GM12878 (cell line): Measurements from ENCODE around the gene OPN1SW. TPM values are rescaled to one million over a fixed set of nuclear protein-coding genes. Genes with fewer than 3 reads are reported as not detected.

Experiments used
- ATAC-seq: fragments of 200-7000 bp; cut with Tn5 transposase; 3 replicates; pipeline ENCODE4 v1.9.1; 2020; ENCODE audit warnings: mild to moderate bottlenecking, moderate library complexity
- BruUV-seq: library from RNA; stranded (reverse); fragments of 400-500 nt; replicated peaks from 2 replicates; lab custom pipeline; 2021; lab: Mats Ljungman, UMichigan
- CTCF ChIA-PET: fragments of 300-600 bp; sonication (Branson Sonifier 250); formaldehyde crosslinking; extraction: SDS; loops from one replicate; lab custom pipeline; 2021; ENCODE audit warnings: inconsistent platforms; lab: Yijun Ruan, JAX
- POLR2A ChIA-PET: fragments of 350-600 bp; formaldehyde crosslinking; extraction: SDS; loops from one replicate; lab custom pipeline; 2021; ENCODE audit warnings: inconsistent platforms; lab: Charles Lee
- RAD21 ChIA-PET: fragments of 300-600 bp; sonication (Branson Sonifier 250); formaldehyde crosslinking; loops from one replicate; lab custom pipeline; 2023; ENCODE audit warnings: antibody characterized with exemption; ENCODE audit not compliant: unreplicated experiment; lab: Charles Lee
- SMC1A ChIA-PET: fragments of 300-600 bp; sonication (Branson Sonifier 250); formaldehyde crosslinking; loops from one replicate; lab custom pipeline; 2023; ENCODE audit not compliant: unreplicated experiment, uncharacterized antibody; lab: Charles Lee
- DNase-seq: peaks from one replicate; pipeline ENCODE4 v3.0.0-alpha.2; 2011; ENCODE audit warnings: low read depth, low spot score
- FAIRE-seq: peaks from 3 replicates; lab custom pipeline; 2011; peaks lifted over from hg19 to GRCh38; lab: Jason Lieb, UNC
- H2AFZ ChIP-seq: 2 replicates; pipeline ENCODE4 v1.6.0; 2011; ENCODE audit warnings: low read depth, low read length, control low read depth; ENCODE audit not compliant: control insufficient read depth
- H3K27ac ChIP-seq: 2 replicates; pipeline ENCODE4 v1.5.1; 2011; ENCODE audit warnings: control low read depth; ENCODE audit not compliant: control insufficient read depth, insufficient read depth
- H3K27me3 ChIP-seq, 2 experiments: replicated peaks in 1 of 2; 2 replicates each; pipeline versions ENCODE4 v1.6.0 to v1.6.1; 2011; ENCODE audit warnings: low read length in 1 of 2; ENCODE audit not compliant: control insufficient read depth in 2 of 2, insufficient read depth in 2 of 2
- H3K36me3 ChIP-seq, 2 experiments: 2 replicates each; pipeline ENCODE4 v1.5.1; 2011; ENCODE audit warnings: low read length in 1 of 2; ENCODE audit not compliant: control insufficient read depth in 2 of 2, insufficient read depth in 2 of 2
- H3K4me1 ChIP-seq: 2 replicates; pipeline ENCODE4 v1.6.1; 2011; ENCODE audit warnings: mild to moderate bottlenecking, low read length, moderate library complexity, mixed read lengths; ENCODE audit not compliant: control insufficient read depth, insufficient read depth
- H3K4me2 ChIP-seq: 2 replicates; pipeline ENCODE4 v1.6.0; 2011; ENCODE audit warnings: control low read depth; ENCODE audit not compliant: control insufficient read depth, insufficient read depth
- H3K4me3 ChIP-seq: fragments of 200-600 bp; sonication (generic); 2 replicates; pipeline ENCODE4 v1.5.1; 2016
- H3K79me2 ChIP-seq: 2 replicates; pipeline ENCODE4 v1.6.0; 2011; ENCODE audit warnings: low read length; ENCODE audit not compliant: control insufficient read depth, insufficient read depth
- H3K9ac ChIP-seq: 2 replicates; pipeline ENCODE4 v1.8.0; 2011; ENCODE audit warnings: low read length, control low read depth, mixed read lengths; ENCODE audit not compliant: control insufficient read depth, insufficient read depth
- H3K9me3 ChIP-seq: replicated peaks from 3 replicates; pipeline ENCODE4 v1.5.1; 2011; ENCODE audit warnings: mild to moderate bottlenecking, low read length; ENCODE audit not compliant: control insufficient read depth, insufficient read depth
- H4K20me1 ChIP-seq: 2 replicates; pipeline ENCODE4 v1.6.0; 2011; ENCODE audit not compliant: control insufficient read depth, insufficient read depth
- CREB1 ChIP-seq: IDR thresholded peaks from 2 replicates; pipeline ENCODE4 v1.6.1; 2012; ENCODE audit warnings: low read depth, mild to moderate bottlenecking, inconsistent platforms
- CREM ChIP-seq: IDR thresholded peaks from 2 replicates; pipeline ENCODE4 v1.6.1; 2014; ENCODE audit warnings: antibody characterized with exemption, low read depth
- E4F1 ChIP-seq: fragments of 450-650 bp; IDR thresholded peaks from 2 replicates; pipeline ENCODE4 v1.6.1; 2018; ENCODE audit warnings: borderline replicate concordance, mild to moderate bottlenecking; ENCODE audit not compliant: partially characterized antibody
- TBL1XR1 ChIP-seq: IDR thresholded peaks from 2 replicates; pipeline ENCODE4 v1.6.1; 2012; ENCODE audit warnings: low read depth, low read length, improper control_type of control experiment
- TCF7 ChIP-seq: IDR thresholded peaks from 2 replicates; pipeline ENCODE4 v1.6.1; 2014; ENCODE audit warnings: antibody characterized with exemption, borderline replicate concordance
- ZBTB11 ChIP-seq: fragments of 450-650 bp; formaldehyde crosslinking; IDR thresholded peaks from 2 replicates; pipeline ENCODE4 v1.5.0; 2022; ENCODE audit warnings: mild to moderate bottlenecking, missing genetic modification characterization
- ZNF207 ChIP-seq: fragments of 450-650 bp; IDR thresholded peaks from 2 replicates; pipeline ENCODE4 v1.6.1; 2014; ENCODE audit warnings: antibody characterized with exemption, mild to moderate bottlenecking, borderline replicate concordance
- ZNF217 ChIP-seq: fragments of 450-650 bp; IDR thresholded peaks from 2 replicates; pipeline ENCODE4 v1.6.1; 2017; ENCODE audit warnings: antibody characterized with exemption, mild to moderate bottlenecking
- WGBS: methylation state at CpG from one replicate; pipeline ENCODE4 v1.1.6; 2016; ENCODE audit warnings: low lambda C conversion rate; ENCODE audit not compliant: insufficient replicate concordance, insufficient coverage; ENCODE audit errors: missing lambda C conversion rate; 5-methylcytosine and 5-hydroxymethylcytosine counted together
- in situ Hi-C: fragments of 300-500 bp; cut with MboI; formaldehyde crosslinking; loops from 9 replicates; pipeline ENCODE4 v1.14.3; 2018; ENCODE audit warnings: mixed read lengths
- intact Hi-C: fragments of 100-400 bp; cut with micrococcal nuclease; formaldehyde crosslinking; loops from one replicate; pipeline ENCODE4 v1.14.2; 2022; ENCODE audit not compliant: unreplicated experiment
- polyA plus RNA-seq, 11 experiments: library from polyadenylated mRNA; depleted of rRNA in 4 of 11; unstranded in 6 of 11; stranded (reverse) in 5 of 11; fragments of >200 nt; fragmentation: Nextera tagmentation in 4 of 11; fragmentation: Illumina TruSeq in 1 of 11; extraction: Ambion mirVana in 4 of 11; extraction: Trizol in 1 of 11; gene quantifications; 1 replicate in 1 of 11; 2 replicates in 10 of 11; pipeline versions ENCODE4 v1.2.1 to v1.2.3, GENCODE V29; 2011 to 2016; ENCODE audit warnings: inconsistent platforms in 2 of 11, missing spikeins in 2 of 11, low read depth in 1 of 11
- total RNA-seq, 4 experiments: library from RNA; depleted of rRNA in 3 of 4; stranded (reverse); fragments of >200 nt in 3 of 4; fragmentation: Illumina TruSeq in 1 of 4; extraction: Trizol in 1 of 4; gene quantifications; 2 replicates each; pipeline versions ENCODE4 v1.2.1 to v1.2.3, GENCODE V29; 2013 to 2021

Gene OPN1SW
- total and polyA plus RNA-seq, 10 of the 15 experiments (the other 5 are each of a cell fraction or from before 2014, with no cell fraction given): 0.11 to 0.35 (median 0.19) TPM; not detected in 6

GRCh38 chr7:128752251-128752650, 23.3 kb downstream of the OPN1SW start:
- FAIRE-seq: no peak
- Histone ChIP-seq H3K27me3 (no peaks in the 10 kb centered on the region), H3K36me3 (peaks cover 2 to 19% of the 10 kb centered on the region in 2 experiments; a peak in 3 of 4 replicates), H3K4me1 (no peaks in the 10 kb centered on the region), H3K4me3 (no peak overlapping the region), H3K9me3 (no peaks in the 10 kb centered on the region), H3K79me2 (peaks cover 13% of the 10 kb centered on the region), H3K4me2 (no peak overlapping the region), H3K27ac (no peak overlapping the region), H2AFZ (no peak overlapping the region), H4K20me1 (peaks cover 2% of the 10 kb centered on the region; the same call in 1 of the 2 replicates)
- DNase-seq: no peak
- in situ Hi-C loops: no loop called here
- intact Hi-C loops: no loop called here
- ChIA-PET POLR2A (interaction anchor here (1.5 kb wide), 1 partner anchor 9 kb away, joined by 5 read pairs; no protein-coding TSS in a partner anchor), CTCF (no interaction called here), SMC1A (no interaction called here)
- BruUV-seq: no TSS peak
- 33% methylated on average over 1 of the region's 1 CpG for WGBS
- no peak for ATAC-seq
- TF ChIP-seq CREM: no peak
- no peak for TF ChIP-seq TCF7
- no peak for TF ChIP-seq ZNF217
- TF ChIP-seq CREB1: no peak
- TF ChIP-seq ZNF207: no peak
- no peak for TF ChIP-seq ZBTB11
- no peak for TF ChIP-seq E4F1
- TF ChIP-seq TBL1XR1: no peak
- TF ChIP-seq, all 136 proteins: peak for 0
- RAD21 ChIA-PET: no interaction called here
- no peak overlapping the region for H3K9ac ChIP-seq
